ENCODE measurements around the gene COL15A1.

COL15A1 gene

GRCh38 chr9:98941946-98942523 is 1.7 kb upstream of the COL15A1 start:
- H3K4me3 ChIP-seq (ENCODE audit: low read depth, low read length): no peak overlapping the region
- DNase-seq (ENCODE audit: low read depth): no peak
- no peak for TF ChIP-seq CTCF (IDR thresholded peaks at IDR 0.05; ENCODE audit: low read depth, low read length, missing control alignments)

GRCh38 chr9:98942906-98943681 is 613 bp upstream of the COL15A1 start:
- no peak for DNase-seq (ENCODE audit: low read depth)
- TF ChIP-seq CTCF (IDR thresholded peaks at IDR 0.05; ENCODE audit: low read depth, low read length, missing control alignments): no peak
- H3K4me3 ChIP-seq (ENCODE audit: low read depth, low read length): no peak overlapping the region

GRCh38 chr9:98944057-98944733 is 488 bp downstream of the COL15A1 start:
- TF ChIP-seq CTCF (IDR thresholded peaks at IDR 0.05; ENCODE audit: low read depth, low read length, missing control alignments): no peak
- no peak for DNase-seq (ENCODE audit: low read depth)
- no peak overlapping the region for H3K4me3 ChIP-seq (ENCODE audit: low read depth, low read length)

GRCh38 chr9:98944734-98945074 is 997 bp downstream of the COL15A1 start:
- no peak overlapping the region for H3K4me3 ChIP-seq (ENCODE audit: low read depth, low read length)
- DNase-seq (ENCODE audit: low read depth): no peak
- TF ChIP-seq CTCF (IDR thresholded peaks at IDR 0.05; ENCODE audit: low read depth, low read length, missing control alignments): no peak

GRCh38 chr9:98949565-98949964 is 5.9 kb downstream of the COL15A1 start:
- TF ChIP-seq CTCF (IDR thresholded peaks at IDR 0.05; ENCODE audit: low read depth, low read length, missing control alignments): no peak
- no peak overlapping the region for H3K4me3 ChIP-seq (ENCODE audit: low read depth, low read length)
- DNase-seq (ENCODE audit: low read depth): no peak

GRCh38 chr9:98950262-98950661 is 6.6 kb downstream of the COL15A1 start:
- H3K4me3 ChIP-seq (ENCODE audit: low read depth, low read length): no peak overlapping the region
- no peak for TF ChIP-seq CTCF (IDR thresholded peaks at IDR 0.05; ENCODE audit: low read depth, low read length, missing control alignments)
- no peak for DNase-seq (ENCODE audit: low read depth)

Measured in GM12864 (cell line).